RKO (cell line): ENCODE results near the gene PBOV1.

Source experiments
- DNase-seq: peaks from one replicate; pipeline ENCODE4 v3.0.0-alpha.2; 2016; ENCODE audit warnings: low spot score

PBOV1 gene

DNA sequence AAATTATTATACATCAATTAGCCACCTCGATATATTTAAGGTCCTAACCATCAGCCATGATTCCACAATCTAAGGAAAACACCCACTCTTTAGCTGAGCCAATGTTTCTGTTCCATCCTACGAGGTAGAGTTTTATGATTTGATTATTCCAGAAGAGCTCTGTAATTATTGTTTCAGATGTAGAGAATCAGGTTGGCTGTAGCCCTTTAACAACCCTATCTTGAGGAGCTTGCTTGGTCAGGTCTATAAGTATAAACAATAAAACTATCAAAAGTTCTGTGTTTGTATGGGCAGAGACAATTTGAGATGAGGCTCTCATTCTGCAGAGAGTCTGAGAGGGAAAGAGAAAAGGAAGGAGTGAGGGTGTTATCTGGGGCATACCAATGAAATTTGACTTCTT is at the start of gene PBOV1:
PBOV1 (minus strand) TSS at position 43 of the 400 bp plus-strand sequence. CDS start 96 bp downstream, outside the sequence.
- no peak for DNase-seq

- DNase-seq = no peak
Observed at GRCh38 chr6:138266095-138266494, 47.8 kb upstream of the PBOV1 start.

DNA sequence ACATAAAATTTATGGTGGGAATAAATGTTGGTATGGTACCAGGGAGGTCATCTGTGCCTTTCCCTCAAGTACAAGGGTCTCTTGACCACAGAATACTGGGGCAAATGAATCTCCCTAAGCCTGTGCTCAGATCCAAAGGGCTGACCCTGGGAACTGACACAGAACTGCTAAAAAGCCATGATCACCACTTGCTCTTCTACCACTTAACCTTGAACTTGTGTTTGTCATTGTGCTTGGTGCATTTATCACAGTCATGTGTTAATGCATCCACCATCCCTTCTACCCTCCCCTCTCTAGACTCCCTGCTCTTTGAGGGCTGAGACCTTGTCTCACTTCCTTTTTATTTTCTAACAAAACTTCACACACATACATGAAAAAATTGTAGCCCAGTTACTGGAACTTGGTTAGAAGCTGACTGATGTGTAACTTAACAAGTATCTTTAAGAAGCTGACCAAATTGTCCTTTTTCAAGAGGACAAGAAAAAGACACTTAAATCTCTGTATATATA is 46.1 kb upstream of the PBOV1 start:
- no peak for DNase-seq

- DNase-seq = no peak
Observed at GRCh38 chr6:138263963-138264362, 45.7 kb upstream of the PBOV1 start.

- no peak for DNase-seq
Observed at GRCh38 chr6:138261116-138261780, 43.0 kb upstream of the PBOV1 start.

DNA sequence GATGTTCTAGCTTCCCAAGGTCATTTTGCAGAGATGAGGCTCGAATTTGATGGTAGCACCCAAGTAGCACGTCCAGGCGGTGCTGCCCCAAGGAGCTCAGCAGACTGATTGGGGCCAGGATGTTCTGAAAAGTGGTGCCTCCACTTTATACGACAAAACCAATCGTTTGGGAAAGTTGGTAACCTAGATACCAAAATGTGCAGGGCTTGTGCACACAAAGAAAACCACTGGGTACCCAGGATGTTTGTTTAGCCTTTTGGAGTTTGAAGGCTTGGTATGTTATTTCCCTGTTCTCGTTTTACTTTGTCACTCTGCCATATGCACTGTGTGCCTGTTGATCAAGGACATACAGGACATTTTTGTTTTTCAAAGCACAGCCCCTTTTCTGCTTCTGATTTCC is 40.7 kb upstream of the PBOV1 start:
- DNase-seq = no peak

GRCh38 chr6:138258197-138258596 is 39.9 kb upstream of the PBOV1 start:
- no peak for DNase-seq

DNA sequence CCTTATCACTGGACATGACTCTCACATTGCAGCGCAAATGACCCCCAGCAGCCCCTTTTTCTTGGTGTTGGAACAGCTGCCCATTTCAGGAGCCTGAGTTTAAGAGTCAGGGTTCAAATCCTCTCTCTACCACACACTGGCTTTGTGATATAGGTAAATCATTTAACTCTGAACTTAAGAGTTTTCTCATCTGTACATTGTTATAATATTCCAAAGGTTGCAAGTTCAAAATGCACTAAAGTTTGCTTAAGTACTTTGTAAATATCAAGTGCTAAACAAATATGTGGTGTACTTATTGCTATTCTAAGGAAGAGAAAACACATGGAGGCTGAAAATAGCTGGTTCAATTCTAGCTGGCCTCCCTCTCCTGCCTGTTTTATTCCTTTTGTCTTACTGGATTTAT is 39.3 kb upstream of the PBOV1 start:
- no peak for DNase-seq

DNA sequence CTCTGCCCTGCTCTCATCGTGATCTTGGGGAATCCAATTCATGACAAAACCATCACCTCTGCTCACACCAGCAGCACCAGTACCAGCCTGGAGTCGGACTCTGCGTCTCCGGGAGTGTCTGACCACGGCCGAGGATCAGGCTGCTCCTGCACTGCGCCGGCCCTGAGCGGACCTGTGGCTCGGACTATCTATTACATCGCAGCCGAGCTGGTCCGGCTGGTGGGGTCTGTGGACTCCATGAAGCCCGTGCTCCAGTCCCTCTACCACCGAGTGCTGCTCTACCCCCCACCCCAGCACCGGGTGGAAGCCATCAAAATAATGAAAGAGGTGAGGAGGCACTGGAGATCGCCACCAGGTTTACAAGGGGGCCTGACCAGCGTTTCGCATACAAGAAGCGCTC is 37.2 kb upstream of the PBOV1 start:
- DNase-seq = no peak

DNA sequence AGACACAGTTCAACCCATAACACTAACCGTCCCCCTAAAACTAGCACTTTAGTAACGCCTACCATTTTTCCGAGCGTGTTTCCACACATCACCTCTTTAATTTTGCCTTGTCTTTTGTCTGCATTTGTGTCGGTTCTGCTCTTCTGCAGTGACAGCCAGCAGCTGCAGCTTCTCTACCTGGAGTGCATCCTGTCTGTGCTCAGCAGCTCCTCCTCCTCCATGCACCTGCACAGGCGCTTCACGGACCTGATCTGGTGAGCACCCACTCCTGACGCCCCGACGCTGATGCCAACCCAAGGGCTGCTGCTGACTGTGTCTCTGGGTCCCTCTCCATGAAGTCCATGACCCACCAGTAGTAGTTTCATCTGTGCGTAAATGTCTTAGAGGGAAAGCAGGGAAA is 35.4 kb upstream of the PBOV1 start:
- no peak for DNase-seq

DNA sequence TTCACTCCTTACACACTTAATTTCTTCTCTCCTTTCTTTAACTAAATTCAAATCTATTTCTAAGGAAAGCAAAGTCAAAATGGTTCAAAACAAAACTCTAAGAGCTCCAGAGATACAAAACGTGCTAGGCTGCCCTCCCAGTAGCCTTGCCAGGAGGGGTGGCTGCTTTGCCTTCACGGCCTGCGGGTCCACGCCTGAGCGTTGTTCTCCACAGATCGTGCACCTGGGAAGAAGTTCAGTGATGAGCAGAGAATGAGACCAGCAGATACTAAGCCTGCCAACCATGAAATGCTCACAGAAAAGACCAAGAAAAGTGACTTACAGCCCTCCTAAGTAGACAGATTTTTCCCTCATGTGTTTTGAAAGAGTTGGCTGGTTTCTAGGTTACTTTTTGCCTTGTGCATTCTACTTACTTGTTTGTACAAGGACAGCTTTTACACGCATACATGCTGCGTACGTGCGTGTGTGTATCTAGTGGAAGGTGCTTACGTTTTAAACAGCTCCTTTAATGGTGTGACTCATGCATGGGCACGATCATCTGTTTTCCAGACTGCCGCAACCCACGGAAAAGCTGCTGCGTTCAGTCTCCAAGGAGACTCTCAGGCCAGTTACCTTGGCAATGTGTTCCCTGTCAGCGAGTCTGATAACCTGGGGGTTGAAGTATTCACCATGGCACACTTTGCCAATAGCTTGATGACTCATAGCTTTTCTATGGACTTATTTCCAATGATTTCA is 32.4 kb upstream of the PBOV1 start:
- no peak for DNase-seq

GRCh38 chr6:138250053-138250452 is 31.8 kb upstream of the PBOV1 start:
- DNase-seq = no peak

DNA sequence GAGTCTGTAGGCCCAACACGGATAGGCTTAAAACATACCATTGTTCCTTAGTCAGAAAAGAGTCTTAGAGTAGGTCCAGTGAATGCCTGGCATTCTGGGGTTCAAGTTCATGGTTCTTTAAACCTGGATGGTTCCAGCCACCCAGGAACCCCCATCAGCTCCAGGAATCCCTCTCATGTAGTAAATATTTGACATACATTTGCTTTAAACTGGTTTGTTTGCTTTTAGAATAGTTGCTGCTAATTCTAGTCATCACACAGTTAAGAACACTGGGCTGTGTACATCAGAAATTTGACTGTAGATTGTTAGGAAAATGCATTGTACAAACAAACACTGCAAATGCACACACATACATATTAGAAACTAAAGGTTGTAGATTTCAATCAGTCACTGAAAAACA is 30.6 kb upstream of the PBOV1 start:
- DNase-seq = no peak

- no peak for DNase-seq
Observed at GRCh38 chr6:138248011-138248410, 29.7 kb upstream of the PBOV1 start.

DNA sequence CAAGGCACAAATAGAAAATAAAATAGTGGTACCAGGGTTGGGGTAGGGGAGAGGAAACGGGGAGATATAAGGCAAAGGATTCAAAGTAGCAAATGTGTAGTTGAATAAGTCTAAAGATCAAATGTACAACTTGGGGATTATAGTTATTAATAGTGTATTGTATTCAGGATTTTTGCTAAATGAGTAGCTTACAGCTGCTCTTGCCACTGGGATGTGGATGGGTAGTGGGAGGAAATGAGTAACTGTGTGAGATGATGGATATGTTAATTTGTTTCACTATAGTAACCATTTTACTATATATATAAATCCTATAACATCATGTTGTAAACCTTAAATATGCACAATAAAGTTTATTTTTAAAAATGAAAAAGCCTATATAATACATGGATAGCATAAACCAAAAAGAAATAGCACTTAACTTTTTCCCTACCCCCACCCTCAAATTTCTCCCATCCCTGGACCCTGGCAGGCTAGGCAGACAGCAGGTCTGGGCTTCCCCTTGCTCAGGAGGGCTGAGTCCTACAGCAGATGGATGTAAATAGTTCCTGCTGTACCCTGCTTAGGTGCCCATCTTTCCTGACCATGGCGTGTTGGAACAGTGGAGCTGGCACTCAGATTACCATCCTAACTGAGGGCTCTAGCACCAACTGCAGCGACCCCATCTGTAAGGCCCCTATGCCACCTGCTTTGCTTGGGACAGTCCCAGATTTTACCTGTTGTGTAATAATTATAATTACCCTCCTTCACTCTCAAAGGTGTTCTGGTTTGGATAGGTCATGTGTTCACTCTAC is 28.6 kb upstream of the PBOV1 start:
- DNase-seq = no peak

DNA sequence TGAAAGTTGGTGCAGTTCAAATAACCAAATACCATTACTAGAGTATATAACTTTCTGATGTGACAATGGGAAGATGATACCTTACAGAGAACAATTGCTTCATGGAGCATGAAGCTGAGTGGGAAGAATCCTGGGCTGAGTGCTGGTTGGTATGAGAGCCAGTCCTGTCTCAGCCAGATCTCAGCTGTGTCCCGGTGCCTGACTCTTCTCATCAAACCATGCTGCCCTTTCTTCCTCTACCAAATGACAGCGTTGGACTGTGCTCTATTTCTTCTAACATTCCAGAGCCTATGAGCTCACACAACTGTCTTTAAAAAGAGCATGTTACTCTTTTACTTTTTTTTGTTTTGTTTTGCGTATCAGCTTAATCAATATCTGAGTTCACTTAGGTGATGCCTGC is 27.5 kb upstream of the PBOV1 start:
- no peak for DNase-seq

- no peak for DNase-seq
Observed at GRCh38 chr6:138242987-138243592, 24.8 kb upstream of the PBOV1 start.

DNA sequence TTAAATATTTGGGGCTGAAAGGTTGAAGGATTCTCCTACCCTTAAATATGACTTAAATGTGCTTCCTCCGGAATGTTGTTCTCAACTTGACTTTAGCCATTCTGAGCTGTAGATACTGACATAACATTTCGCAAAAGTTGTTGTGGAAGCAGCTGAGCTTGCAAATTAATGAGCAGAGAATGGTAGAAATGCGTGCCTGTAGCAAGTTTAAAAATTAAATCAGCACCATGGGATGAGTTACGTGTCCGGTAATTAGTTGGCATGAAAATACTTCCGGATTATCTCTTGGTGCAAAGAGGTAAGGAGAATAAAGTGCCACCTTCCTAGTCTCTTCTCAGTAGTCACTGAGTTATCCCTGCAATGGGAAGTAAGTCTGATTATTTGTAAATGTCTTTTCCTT is 23.6 kb upstream of the PBOV1 start:
- no peak for DNase-seq

DNA sequence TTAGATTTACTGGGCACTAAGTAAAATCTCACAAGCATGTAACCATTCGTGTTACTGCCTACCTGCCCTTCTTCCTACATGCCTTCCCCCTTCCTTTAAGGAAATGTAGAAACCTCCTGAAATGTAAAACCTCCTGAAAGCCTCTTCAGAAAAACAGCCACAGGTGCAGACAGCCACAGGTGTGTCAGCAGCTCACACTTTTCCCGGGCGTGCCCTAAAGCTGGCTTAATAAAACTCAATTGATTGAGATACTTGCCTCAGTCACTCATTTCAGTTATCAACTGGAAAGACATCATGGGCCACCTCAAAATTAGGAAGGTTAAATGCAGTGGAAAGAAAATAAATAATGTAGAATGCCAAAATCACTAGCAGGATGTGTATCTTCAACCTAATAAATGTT is 23.1 kb upstream of the PBOV1 start:
- no peak for DNase-seq

DNA sequence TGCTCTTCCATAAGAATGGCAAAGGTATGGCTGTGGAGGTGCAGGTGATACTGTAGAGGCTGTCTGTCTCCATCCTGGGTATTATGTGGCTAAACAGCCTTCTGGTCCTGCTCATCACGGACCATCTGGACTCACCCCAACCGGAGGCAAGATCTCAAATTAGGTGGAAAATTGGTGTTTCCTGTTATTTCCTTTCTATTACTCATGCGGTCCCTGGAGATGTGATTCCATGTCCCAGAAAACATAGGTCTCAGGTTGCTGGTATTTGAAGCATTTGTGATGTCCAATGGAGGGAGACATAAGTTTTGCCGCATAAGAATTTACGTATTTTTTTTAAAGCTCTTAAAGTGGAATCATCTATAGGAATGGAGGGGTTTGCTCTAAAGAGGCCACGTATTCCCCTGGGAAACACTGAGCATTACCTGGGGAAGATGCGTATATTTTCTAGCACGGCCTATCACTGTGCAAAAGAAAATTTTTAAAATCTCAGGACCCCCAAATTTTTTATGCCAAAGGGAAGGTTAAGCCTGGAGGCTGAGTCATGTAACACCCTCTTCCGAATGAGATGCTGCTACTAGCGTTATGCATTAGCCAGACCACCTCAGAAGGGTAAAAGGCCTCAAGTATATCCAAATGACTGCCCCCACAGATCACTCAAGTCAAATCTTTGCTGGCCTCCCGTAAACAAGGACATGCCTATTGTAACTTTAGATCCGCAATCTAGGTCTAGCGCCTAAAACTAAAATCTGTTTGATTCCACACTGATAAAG is 22.4 kb upstream of the PBOV1 start:
- DNase-seq = no peak

DNA sequence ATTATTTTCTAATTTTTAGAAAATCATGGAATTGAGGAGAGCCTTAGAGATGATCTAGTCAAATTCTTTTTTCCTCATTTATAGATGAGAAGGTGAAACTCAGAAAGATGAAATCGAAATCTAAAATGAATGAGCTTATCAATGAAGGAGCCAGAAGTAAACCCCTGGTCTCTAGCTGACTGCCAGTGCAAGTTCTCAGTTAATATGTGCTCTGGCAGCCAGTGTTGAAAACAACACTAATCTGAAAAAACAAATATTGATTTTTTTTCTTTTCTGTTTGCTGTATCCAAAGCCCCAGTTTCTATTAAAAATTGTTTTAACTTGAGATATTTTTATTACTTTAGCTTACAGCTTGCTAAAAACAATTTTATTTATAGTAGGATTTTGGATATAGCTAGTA is 21.5 kb upstream of the PBOV1 start:
- no peak for DNase-seq

DNA sequence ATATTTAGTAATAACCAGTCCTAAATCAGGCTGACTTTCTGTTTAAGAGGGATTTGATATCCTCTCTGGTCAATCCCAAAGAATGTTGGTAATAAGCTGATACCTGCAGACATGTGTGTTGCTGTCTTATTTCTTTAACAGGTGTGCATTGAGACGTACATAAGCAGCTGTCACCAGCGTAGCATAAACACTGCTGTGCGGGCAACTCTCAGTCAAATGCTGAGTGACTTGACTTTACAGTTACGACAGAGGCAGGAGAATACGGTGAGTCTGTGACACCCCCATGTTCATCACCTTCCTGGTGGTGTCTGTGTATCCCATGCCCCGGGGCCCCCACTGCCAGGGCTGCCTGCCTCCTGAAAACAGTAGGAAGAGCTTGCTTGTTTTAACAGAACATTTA is 20.1 kb upstream of the PBOV1 start:
- no peak for DNase-seq
